Activated CD8-positive, alpha-beta memory T cell treated with anti-CD3 and anti-CD28 coated beads, Interleukin-2, amount 50 U/mL, for 1 hour (primary cell): Measurements from ENCODE around the gene PRKAR1A.

Experiments
- DNase-seq: peaks from one replicate; pipeline ENCODE4 v3.0.0-alpha.2; 2020; ENCODE audit errors: extremely low read depth

Gene PRKAR1A

GRCh38 chr17:68542698-68543463, 30.7 kb downstream of the PRKAR1A start:
- DNase-seq: no peak

GRCh38 chr17:68544111-68544915, 32.1 kb downstream of the PRKAR1A start:
- DNase-seq: no peak

GRCh38 chr17:68556551-68556950, 44.3 kb downstream of the PRKAR1A start:
- DNase-seq: no peak

- DNase-seq: no peak
Measured at GRCh38 chr17:68559316-68559715, 47.1 kb downstream of the PRKAR1A start.

- no peak for DNase-seq
Measured at GRCh38 chr17:68560966-68561720, 48.9 kb downstream of the PRKAR1A start.

- no peak for DNase-seq
Measured at GRCh38 chr17:68562736-68563135, 50.5 kb downstream of the PRKAR1A start.

- DNase-seq: no peak
Measured at GRCh38 chr17:68564415-68565111, 52.3 kb downstream of the PRKAR1A start.

GRCh38 chr17:68565661-68566441, 53.6 kb downstream of the PRKAR1A start:
- DNase-seq: no peak

- no peak for DNase-seq
Measured at GRCh38 chr17:68566442-68566738, 54.2 kb downstream of the PRKAR1A start.

GRCh38 chr17:68567035-68567434, 54.8 kb downstream of the PRKAR1A start:
- no peak for DNase-seq

- no peak for DNase-seq
Measured at GRCh38 chr17:68567581-68567980, 55.4 kb downstream of the PRKAR1A start.

- no peak for DNase-seq
Measured at GRCh38 chr17:68568581-68568980, 56.4 kb downstream of the PRKAR1A start.

GRCh38 chr17:68569346-68569745, 57.1 kb downstream of the PRKAR1A start:
- no peak for DNase-seq

- DNase-seq: no peak
Measured at GRCh38 chr17:68570526-68570925, 58.3 kb downstream of the PRKAR1A start.

- DNase-seq: no peak
Measured at GRCh38 chr17:68572138-68572842, 60.1 kb downstream of the PRKAR1A start.

- DNase-seq: no peak
Measured at GRCh38 chr17:68573338-68573737, 61.1 kb downstream of the PRKAR1A start.

GRCh38 chr17:68576137-68576536, 63.9 kb downstream of the PRKAR1A start:
- DNase-seq: no peak

- no peak for DNase-seq
Measured at GRCh38 chr17:68576811-68577496, 64.7 kb downstream of the PRKAR1A start.

GRCh38 chr17:68577497-68577821, 65.2 kb downstream of the PRKAR1A start:
- no peak for DNase-seq

GRCh38 chr17:68578236-68578635, 66.0 kb downstream of the PRKAR1A start:
- DNase-seq: no peak
